ENCODE data around the gene TRMT61A.

DNA sequence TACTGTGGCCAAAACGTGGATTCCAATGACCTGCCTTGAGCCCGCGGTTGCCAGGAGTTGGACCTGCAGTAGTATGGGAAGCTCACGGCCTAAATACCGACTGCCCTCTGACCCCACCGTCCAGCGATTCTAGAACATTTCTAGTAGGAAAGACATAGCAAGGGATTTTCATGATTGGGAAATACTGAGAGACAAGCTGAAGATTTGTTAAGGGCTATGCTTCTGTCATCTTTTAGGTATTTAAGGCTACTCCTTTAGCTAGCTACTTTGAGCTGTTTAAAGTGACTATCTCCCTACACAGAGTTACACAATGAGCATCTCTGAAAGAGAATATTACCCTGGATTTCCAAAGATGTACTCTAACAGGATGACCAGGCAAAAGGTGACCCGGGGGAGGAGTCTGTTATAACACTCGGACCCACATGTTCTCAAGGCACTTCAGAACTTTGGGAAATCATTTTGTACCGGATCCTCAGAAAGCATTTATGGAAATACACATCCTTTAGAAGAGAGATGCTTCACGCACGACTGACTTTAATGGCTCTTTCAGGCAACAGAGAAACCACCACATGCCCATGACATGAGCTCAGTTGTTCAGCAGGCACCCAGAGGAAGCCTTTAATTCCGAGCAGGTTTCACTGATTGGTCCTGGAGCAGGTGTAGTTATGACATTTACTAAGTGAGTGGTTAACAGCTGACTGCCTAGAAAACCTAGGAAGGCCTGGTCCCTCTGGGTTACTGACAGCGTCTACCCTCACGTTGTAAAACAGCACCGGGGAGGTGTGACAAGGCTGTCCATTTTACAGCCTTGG, 29.3 kb downstream of the TRMT61A start:
- TF ChIP-seq, protein P1, sequence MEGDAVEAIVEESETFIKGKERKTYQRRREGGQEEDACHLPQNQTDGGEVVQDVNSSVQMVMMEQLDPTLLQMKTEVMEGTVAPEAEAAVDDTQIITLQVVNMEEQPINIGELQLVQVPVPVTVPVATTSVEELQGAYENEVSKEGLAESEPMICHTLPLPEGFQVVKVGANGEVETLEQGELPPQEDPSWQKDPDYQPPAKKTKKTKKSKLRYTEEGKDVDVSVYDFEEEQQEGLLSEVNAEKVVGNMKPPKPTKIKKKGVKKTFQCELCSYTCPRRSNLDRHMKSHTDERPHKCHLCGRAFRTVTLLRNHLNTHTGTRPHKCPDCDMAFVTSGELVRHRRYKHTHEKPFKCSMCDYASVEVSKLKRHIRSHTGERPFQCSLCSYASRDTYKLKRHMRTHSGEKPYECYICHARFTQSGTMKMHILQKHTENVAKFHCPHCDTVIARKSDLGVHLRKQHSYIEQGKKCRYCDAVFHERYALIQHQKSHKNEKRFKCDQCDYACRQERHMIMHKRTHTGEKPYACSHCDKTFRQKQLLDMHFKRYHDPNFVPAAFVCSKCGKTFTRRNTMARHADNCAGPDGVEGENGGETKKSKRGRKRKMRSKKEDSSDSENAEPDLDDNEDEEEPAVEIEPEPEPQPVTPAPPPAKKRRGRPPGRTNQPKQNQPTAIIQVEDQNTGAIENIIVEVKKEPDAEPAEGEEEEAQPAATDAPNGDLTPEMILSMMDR (IDR thresholded peaks at IDR 0.05) = no peak
- no peak for TF ChIP-seq FOXP1 (CRISPR knock-in tag; IDR thresholded peaks at IDR 0.05; ENCODE audit: borderline replicate concordance)
- TF ChIP-seq SP1 (CRISPR knock-in tag; conservative IDR thresholded peaks at IDR 0.05) = no peak
- no peak for TF ChIP-seq CBFB (CRISPR knock-in tag; IDR thresholded peaks at IDR 0.05; ENCODE audit: low read depth)
